Activated T-helper 1 cell treated with anti-CD3 and anti-CD28 coated beads, Interleukin-2, amount 50 U/mL, for 16 hours (primary cell): ENCODE data around the gene CHST5.
"Not testable (repeated sequence)": the region's sequence is repeated elsewhere in the genome, so short reads cannot be mapped to it uniquely, and the experiment has no call there.

ENCODE experiments used
- DNase-seq, 2 donors: peaks; one replicate each; pipeline ENCODE4 v3.0.0-alpha.2; 2020; ENCODE audit warnings: low read depth in 1 of 2, low spot score in 1 of 2

Gene CHST5

GRCh38 chr16:75552951-75553350 lies 17.0 kb upstream of the CHST5 start:
- no peak for DNase-seq

DNA sequence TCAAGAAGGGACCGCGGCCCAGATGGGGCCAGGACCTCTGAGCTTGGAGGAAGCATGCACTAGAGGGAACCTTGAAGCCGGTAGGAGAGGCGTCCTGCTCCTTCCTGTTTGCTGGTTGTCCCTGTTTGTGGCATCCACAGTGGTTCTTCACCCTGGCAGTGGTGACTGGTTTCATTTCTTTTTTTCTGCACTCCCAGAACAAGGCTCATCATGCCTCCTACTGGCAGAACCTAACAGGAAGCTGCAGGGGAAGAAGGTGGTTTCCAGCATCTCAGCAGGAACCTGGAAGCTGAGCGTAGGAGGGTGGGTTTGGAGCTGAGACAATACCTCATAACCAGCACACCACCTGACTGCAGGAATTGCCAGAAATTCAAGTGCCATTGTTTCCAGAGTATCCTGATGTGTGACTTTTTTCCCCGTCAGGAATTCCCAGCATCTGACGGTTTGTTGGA lies 14.3 kb upstream of the CHST5 start:
- DNase-seq, result no peak

GRCh38 chr16:75548456-75548855 lies 12.5 kb upstream of the CHST5 start:
- not testable (repeated sequence) for DNase-seq

DNA sequence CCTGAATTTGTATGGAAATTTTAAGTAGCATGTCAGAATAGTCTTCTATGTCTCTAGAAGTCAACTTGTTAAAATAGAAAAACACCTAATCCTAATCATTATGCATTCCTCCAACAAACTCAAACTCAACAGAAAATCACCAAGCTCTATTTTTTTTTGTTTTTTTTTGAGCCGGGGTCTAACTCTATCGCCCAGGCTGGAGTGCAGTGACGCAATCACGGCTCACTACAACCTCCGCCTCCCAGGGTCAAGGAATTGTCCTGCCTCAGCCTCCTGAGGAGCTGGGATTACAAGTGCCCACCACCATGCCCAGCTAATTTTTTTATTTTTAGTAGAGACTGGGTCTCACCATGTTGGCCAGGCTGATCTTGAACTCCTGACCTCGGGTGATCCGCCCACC lies 10.4 kb upstream of the CHST5 start:
- DNase-seq, result no peak

DNA sequence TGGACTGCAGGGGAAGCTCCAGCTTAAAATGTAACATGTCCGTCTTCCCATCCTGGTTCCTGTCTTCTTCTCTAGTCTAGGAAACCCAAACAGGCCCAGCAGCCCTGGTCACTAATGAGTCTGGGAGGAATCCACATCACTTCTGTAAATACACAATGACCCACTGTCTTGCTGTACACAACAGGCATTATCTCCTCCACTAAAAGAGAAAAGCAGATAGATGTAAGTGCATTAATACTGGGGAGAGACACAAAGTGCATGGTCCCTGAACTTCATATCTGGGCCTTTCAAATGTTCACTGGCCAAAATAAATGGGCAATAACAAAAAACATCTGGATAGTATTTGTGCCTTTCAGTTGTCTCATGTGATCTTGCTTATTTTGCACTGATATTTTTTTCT lies 10.0 kb upstream of the CHST5 start:
- DNase-seq, result not testable (repeated sequence)

- not testable (repeated sequence) for DNase-seq
Observed at GRCh38 chr16:75542462-75542861, 6.6 kb upstream of the CHST5 start.

GRCh38 chr16:75541236-75541635 lies 5.3 kb upstream of the CHST5 start:
- no peak for DNase-seq

DNA sequence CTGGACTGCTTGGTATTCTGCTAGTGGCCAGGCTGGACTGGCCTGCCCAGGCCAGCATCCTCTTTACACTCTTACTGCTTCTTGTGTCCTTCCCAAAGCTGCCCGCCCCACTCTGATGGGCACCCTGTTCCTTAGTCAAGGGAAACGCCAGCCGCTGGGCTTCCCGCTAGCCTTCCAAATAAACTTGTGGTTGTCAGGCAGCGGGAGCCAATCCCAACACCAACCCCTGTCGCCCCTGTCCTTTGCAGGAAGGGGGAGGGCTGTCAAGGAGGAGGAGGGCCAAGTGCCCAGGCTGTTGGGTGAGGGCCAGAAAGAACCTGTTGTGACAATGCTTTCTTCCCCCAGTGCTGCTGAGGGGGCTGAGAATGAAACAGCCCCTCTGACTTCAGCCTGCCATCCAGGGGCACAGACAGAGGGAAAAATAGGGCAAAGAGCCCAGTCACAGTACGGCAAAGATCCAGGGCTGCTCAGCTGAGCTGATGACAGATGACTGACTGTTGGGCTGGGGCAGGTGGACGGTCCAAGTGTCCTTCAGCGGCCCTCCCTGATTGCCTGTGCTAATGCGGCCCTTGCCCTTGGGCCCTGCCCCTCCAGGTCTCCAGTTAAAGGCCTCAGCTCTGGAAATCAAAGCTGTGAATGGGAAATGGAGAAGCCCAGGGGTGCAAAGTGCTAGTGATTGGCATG lies 3.1 kb upstream of the CHST5 start:
- not testable (repeated sequence) for DNase-seq

- no peak for DNase-seq
Observed at GRCh38 chr16:75537776-75538175, 1.9 kb upstream of the CHST5 start.

DNA sequence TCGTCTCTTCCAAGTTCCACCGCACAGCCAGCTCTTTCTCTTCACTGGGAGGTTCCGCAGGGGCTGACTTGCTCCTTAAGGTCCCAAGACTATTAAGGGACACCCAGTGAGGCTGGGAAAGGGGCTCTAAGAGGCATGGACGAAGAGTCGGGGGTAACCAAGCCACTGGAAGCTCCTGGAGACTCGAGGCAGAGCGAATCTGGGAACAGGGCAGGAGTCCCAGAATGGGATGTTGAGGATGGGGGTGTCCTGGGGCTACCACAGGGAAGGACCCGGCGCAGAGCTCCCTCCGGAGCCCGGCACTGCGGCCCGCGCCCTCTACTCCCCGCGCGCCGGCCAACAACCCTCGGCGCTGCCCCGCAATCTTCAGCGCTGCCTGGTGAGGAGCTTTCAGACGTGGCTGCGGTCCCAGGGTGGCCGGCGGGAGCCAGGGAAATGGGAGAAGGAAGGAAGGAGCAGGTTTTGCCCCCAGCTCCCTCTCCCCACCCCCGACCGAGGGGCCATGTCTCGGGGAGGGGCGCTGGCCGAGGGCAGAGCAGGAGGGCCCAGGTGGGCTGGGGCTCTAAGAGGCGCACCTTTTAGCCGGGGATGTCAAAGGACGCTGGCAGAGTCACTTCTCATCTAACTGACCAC lies 581 bp downstream of the CHST5 start:
- no peak for DNase-seq

- no peak for DNase-seq
Observed at GRCh38 chr16:75534560-75535205, 1.2 kb downstream of the CHST5 start.

- DNase-seq, result no peak
Observed at GRCh38 chr16:75532791-75533190, 3.1 kb downstream of the CHST5 start.

GRCh38 chr16:75532142-75532765 lies 3.7 kb downstream of the CHST5 start:
- DNase-seq, result no peak

GRCh38 chr16:75529959-75530358 lies 5.9 kb downstream of the CHST5 start:
- DNase-seq, result no peak

DNA sequence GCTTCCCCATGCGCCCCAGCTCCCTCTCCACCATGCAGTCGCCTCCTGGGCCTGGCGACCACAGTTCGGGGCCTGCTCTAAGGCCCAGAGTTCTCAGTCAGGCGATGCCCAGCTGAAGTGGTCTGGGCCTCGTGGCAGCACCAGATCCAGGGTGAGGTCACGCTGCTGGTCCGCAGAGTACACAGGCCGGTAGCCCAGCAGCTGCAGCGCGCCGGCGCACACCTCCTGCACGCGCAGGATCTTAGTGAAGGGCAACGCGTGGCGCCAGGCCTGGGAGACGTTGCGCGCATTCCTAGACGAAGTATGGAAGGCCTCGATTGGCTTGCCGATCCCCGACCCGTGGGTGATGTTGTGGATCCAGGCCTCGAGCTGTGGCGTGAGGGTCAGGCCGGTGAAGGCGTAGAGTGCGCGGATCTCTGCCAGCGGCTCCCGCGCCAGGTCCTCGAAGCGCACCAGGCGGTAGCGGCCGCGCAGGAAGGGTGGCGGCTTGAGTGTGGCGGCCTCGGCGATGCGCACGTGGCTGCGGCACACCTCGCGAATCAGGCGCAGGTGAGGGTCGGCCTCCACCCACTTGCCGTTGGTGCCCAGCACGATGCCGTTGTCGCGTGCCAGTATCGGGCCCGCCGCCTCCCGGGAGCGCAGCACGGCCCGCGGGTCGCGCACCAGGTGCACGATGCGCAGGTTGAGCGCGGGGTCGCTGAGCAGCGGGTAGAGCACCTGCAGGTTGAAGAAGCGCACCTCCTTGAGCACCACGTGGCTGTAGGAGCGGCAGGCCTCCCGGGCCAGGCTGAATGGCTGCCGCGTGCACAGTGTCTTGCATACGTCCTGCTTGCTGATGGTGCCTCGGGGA lies 6.6 kb downstream of the CHST5 start:
- DNase-seq, result no peak

GRCh38 chr16:75527825-75528299 lies 8.0 kb downstream of the CHST5 start:
- DNase-seq, result no peak

- DNase-seq, result no peak
Observed at GRCh38 chr16:75526032-75526790, 9.7 kb downstream of the CHST5 start.

DNA sequence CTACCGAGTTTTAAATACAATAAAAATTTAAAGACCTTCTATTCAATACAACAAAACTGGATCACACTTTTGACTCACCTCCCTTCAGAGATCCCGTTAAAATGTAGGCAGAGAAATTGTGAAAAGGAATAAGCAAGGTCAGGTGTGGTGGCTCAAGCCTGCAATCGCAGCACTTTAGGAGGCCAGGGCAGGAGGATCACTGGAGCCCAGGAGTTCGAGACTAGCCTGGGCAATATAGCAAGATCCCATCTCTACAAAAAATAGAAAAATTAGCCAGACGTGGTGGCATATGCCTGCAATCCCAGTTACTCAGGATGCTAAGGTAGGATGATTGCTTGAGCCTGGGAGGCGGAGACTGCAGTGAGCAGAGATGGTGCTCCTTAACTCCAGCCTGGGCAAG lies 16.7 kb downstream of the CHST5 start:
- DNase-seq, result no peak

DNA sequence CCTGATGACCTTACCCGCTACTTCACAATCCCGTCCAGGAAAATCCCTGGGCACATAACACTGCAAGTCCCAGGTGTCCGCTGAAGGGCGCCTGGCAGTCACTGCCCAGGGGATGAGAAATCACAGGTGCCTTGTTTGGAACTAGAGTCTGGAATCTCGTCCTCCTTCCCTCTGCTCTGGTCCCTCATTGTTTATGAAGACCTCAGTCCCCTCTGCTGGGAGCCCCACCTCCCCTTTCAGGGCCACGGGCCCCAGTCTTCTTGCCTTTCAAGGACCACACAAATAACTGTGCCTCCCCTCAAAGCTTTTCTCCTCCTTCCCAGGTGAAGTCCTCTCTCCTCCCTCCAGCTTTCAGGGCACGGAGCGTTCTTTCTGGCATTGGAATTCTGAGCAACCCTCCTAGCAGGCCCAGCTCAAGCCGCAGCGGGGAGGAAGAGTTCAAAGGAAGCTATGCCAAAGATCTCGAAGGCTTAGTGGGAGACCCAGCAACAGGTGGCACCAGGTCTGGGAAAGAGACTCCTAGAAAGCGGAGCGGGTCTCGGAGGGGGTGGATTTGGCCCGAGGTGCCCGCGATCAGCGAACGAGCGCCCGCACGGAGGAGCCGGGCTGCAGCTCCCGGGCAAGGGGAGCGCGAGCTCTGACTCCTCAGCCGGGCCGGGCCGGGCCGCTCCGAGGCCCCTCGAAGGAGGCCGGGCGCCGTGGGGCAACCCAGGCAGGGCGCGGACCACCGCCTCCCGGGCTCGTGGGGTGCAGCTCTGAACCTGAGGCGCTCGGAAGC lies 19.5 kb downstream of the CHST5 start:
- DNase-seq, result not testable (repeated sequence)
